ENCODE measurements around the gene GPBAR1.

DNA sequence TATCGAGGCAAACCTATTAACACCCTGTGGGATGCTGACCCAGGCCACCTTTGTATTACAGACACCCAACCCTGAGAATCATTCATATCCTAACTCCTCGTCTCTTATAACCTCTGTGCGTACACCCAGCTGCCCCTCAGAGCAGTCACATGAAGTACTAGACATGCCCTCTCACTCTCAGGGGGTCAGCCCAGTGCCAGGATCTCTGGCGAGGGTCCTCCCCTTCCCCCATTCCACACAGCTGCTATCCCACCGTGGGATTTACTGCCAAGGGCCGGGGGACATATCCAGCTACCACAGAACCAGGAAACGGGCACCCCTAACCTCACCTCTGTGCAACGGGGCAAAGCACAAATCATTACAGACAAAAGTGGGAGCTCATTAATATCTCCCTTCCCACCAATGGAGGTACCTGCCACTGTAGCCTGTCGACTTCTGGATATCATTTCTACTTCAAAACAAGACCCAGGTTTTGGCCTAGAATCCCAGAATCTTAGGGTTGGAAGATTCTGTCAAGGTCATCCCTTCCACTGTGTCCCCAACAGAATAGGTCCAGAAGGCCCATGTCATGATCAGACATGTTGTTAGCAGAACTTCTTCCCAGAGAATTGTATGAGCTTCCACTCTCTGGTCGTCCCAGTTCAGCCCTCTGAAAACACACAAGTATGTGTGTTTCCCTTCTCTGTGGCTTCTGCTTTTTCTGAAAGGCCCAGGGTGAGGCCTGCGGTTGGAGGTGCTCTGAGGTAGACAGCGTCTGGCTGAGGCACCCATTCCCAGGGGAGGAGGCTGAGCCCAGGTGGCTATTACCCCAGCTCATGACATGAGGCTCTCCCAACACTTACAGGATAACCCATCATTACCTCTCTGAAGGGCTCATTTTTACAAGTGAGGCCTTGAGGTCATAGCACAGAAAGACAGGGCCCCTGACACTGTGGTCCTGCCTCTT lies 29.8 kb downstream of the GPBAR1 start:
- no peak for TF ChIP-seq CTCF (IDR thresholded peaks at IDR 0.05; ENCODE audit: insufficient read depth, low read length)
- TF ChIP-seq GABPA (IDR thresholded peaks at IDR 0.05; ENCODE audit: low read depth): no peak
- no peak for TF ChIP-seq POLR2AphosphoS5 (IDR thresholded peaks at IDR 0.05; ENCODE audit: low read depth)

All from HL-60 (cell line).